Measurements from ENCODE around the gene IL12RB2.

DNA sequence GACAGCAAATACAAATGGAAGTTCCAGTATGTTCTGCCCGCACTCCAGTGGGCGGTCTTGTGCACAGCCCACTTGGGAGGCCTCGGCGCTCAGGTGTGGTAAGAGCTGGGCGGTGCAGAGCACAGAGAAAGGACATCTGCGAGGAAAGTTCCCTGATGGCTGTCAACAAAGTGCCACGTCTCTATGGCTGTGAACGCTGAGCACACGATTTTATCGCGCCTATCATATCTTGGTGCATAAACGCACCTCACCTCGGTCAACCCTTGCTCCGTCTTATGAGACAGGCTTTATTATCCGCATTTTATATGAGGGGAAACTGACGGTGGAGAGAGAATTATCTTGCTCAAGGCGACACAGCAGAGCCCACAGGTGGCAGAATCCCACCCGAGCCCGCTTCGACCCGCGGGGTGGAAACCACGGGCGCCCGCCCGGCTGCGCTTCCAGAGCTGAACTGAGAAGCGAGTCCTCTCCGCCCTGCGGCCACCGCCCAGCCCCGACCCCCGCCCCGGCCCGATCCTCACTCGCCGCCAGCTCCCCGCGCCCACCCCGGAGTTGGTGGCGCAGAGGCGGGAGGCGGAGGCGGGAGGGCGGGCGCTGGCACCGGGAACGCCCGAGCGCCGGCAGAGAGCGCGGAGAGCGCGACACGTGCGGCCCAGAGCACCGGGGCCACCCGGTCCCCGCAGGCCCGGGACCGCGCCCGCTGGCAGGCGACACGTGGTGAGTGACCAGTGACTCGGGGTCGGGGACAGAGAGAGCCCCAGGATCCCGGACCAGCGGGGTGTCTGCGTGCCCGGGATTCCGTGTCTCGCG lies at the start of gene IL12RB2:
- TF ChIP-seq TCF4 (CRISPR knock-in tag; IDR thresholded peaks at IDR 0.05; ENCODE audit: borderline replicate concordance), result no peak
- TF ChIP-seq, protein P1, sequence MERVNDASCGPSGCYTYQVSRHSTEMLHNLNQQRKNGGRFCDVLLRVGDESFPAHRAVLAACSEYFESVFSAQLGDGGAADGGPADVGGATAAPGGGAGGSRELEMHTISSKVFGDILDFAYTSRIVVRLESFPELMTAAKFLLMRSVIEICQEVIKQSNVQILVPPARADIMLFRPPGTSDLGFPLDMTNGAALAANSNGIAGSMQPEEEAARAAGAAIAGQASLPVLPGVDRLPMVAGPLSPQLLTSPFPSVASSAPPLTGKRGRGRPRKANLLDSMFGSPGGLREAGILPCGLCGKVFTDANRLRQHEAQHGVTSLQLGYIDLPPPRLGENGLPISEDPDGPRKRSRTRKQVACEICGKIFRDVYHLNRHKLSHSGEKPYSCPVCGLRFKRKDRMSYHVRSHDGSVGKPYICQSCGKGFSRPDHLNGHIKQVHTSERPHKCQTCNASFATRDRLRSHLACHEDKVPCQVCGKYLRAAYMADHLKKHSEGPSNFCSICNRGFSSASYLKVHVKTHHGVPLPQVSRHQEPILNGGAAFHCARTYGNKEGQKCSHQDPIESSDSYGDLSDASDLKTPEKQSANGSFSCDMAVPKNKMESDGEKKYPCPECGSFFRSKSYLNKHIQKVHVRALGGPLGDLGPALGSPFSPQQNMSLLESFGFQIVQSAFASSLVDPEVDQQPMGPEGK (CRISPR knock-in tag; IDR thresholded peaks at IDR 0.05; ENCODE audit: borderline replicate concordance), result no peak
- TF ChIP-seq CSDC2 (CRISPR knock-in tag; IDR thresholded peaks at IDR 0.05), result no peak
- TF ChIP-seq, protein P2, sequence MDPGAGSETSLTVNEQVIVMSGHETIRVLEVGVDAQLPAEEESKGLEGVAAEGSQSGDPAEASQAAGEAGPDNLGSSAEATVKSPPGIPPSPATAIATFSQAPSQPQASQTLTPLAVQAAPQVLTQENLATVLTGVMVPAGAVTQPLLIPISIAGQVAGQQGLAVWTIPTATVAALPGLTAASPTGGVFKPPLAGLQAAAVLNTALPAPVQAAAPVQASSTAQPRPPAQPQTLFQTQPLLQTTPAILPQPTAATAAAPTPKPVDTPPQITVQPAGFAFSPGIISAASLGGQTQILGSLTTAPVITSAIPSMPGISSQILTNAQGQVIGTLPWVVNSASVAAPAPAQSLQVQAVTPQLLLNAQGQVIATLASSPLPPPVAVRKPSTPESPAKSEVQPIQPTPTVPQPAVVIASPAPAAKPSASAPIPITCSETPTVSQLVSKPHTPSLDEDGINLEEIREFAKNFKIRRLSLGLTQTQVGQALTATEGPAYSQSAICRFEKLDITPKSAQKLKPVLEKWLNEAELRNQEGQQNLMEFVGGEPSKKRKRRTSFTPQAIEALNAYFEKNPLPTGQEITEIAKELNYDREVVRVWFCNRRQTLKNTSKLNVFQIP (CRISPR knock-in tag; IDR thresholded peaks at IDR 0.05; ENCODE audit: borderline replicate concordance, low read depth), result no peak
- no peak for TF ChIP-seq BACH2 (CRISPR knock-in tag; IDR thresholded peaks at IDR 0.05; ENCODE audit: borderline replicate concordance)
- TF ChIP-seq, protein P3, sequence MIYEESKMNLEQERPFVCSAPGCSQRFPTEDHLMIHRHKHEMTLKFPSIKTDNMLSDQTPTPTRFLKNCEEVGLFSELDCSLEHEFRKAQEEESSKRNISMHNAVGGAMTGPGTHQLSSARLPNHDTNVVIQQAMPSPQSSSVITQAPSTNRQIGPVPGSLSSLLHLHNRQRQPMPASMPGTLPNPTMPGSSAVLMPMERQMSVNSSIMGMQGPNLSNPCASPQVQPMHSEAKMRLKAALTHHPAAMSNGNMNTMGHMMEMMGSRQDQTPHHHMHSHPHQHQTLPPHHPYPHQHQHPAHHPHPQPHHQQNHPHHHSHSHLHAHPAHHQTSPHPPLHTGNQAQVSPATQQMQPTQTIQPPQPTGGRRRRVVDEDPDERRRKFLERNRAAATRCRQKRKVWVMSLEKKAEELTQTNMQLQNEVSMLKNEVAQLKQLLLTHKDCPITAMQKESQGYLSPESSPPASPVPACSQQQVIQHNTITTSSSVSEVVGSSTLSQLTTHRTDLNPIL (CRISPR knock-in tag; IDR thresholded peaks at IDR 0.05; ENCODE audit: low read depth), result no peak
- TF ChIP-seq PPARA (CRISPR knock-in tag; IDR thresholded peaks at IDR 0.05; ENCODE audit: borderline replicate concordance), result no peak
- TF ChIP-seq ZC3H10 (CRISPR knock-in tag; IDR thresholded peaks at IDR 0.05), result no peak

All from SK-N-SH treated with all-trans-retinoic acid at 6 μM for 48 hours (cell line).